Measurements from ENCODE around the gene GUCD1. TPM values are rescaled to one million over a fixed set of nuclear protein-coding genes. Genes with fewer than 3 reads are reported as not detected.

The GUCD1 gene
- total RNA-seq, 4 donors from 2014 or later: 67.0 to 124 (median 95.9) TPM

DNA sequence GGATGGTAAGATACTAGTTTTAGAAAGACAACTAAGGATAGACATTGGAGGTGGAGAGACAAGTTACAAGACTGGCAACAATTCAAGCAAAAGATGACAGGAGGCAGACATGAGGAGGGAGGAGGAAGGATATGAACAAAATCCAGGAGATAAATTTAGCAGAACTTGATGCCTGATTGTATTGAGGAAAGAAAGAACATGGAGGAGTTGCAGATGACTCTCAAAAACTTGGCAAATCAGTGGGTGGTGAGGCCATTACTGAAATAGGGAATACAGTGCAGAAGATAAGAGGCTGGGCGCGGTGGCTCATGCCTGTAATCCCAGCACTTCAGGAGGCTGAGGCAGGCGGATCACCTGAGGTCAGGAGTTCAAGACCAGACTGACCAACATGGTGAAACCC is 62.5 kb downstream of the GUCD1 start:
- WGBS, 2 donors: 95 to 98% methylated on average over 3 of the region's 3 CpGs

More for the DNA sequence above, 62.5 kb downstream of the GUCD1 start:
- no peak overlapping the region for H3K4me3 ChIP-seq (ENCODE audit: low read depth, poor library complexity, severe bottlenecking)
- DNase-seq (ENCODE audit: low spot score in 2 of 2): no peak
- TF ChIP-seq, protein P1, sequence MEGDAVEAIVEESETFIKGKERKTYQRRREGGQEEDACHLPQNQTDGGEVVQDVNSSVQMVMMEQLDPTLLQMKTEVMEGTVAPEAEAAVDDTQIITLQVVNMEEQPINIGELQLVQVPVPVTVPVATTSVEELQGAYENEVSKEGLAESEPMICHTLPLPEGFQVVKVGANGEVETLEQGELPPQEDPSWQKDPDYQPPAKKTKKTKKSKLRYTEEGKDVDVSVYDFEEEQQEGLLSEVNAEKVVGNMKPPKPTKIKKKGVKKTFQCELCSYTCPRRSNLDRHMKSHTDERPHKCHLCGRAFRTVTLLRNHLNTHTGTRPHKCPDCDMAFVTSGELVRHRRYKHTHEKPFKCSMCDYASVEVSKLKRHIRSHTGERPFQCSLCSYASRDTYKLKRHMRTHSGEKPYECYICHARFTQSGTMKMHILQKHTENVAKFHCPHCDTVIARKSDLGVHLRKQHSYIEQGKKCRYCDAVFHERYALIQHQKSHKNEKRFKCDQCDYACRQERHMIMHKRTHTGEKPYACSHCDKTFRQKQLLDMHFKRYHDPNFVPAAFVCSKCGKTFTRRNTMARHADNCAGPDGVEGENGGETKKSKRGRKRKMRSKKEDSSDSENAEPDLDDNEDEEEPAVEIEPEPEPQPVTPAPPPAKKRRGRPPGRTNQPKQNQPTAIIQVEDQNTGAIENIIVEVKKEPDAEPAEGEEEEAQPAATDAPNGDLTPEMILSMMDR (IDR thresholded peaks at IDR 0.05): no peak
- TF ChIP-seq POLR2A (IDR thresholded peaks at IDR 0.05): no peak
- intact Hi-C loops (cut with DNase I; ENCODE audit: low total_unique reads): no loop called here

Other genes starting within 250 kb of the GUCD1 start
- gene ADORA2A, start 127.5 kb downstream of the GUCD1 start, total RNA-seq: 1 to 10 TPM in 2 of 4 donors, under 1 TPM in 2; 0.39 to 8.4 (median 1.3) TPM
- gene UPB1, start 59.8 kb downstream of the GUCD1 start, total RNA-seq: 1 to 10 TPM in 3 of 4 donors, under 1 TPM in 1; 0.99 to 2.1 (median 1.9) TPM
- gene SNRPD3, start 861 bp upstream of the GUCD1 start, total RNA-seq: 100 to 1,000 TPM; 108 to 134 (median 116) TPM
- 10 to 100 TPM; 12.5 to 19.2 (median 16.5) TPM for gene LRRC75B, start 37.9 kb upstream of the GUCD1 start, total RNA-seq
- 1 to 10 TPM; 1.5 to 6.9 (median 4.2) TPM for gene GGT1, start 48.1 kb upstream of the GUCD1 start, total RNA-seq
- gene PIWIL3, start 219.6 kb upstream of the GUCD1 start, total RNA-seq: under 1 TPM in 1 of 4 donors, not detected in 3; 0.38 TPM

All from lower leg skin (tissue), 4 donors.